ENCODE data around the gene KIAA0825.

- TF ChIP-seq CTCF (IDR thresholded peaks at IDR 0.05; ENCODE audit: low read depth, low read length) = no peak
- TF ChIP-seq POLR2A (IDR thresholded peaks at IDR 0.05; ENCODE audit: extremely low read depth, insufficient read length) = no peak
- TF ChIP-seq MAX (IDR thresholded peaks at IDR 0.05; ENCODE audit: low read depth, low read length) = no peak
- TF ChIP-seq MYC (IDR thresholded peaks at IDR 0.05; ENCODE audit: low read depth, low read length) = no peak
Observed at GRCh38 chr5:94396687-94397086, 221.7 kb downstream of the KIAA0825 start.
